ENCODE results near the gene CLK3.
A peak's percentile ranks its signal among the peaks of the same experiment; 100 is the strongest.
"Not testable (repeated sequence)": the region's sequence is repeated elsewhere in the genome, so short reads cannot be mapped to it uniquely, and the experiment has no call there.

Gene CLK3

GRCh38 chr15:74621936-74622335 is 6.3 kb downstream of the CLK3 start:
- DNase-seq, result no peak

GRCh38 chr15:74622758-74623157 is 7.1 kb downstream of the CLK3 start:
- DNase-seq, result no peak

- no peak for DNase-seq
These were observed 8.5 kb downstream of the CLK3 start for GRCh38 chr15:74624020-74624602.

- no peak for DNase-seq
These were observed 10.1 kb downstream of the CLK3 start for GRCh38 chr15:74625693-74626092.

- no peak for DNase-seq
These were observed 10.7 kb downstream of the CLK3 start for GRCh38 chr15:74626336-74626735.

- no peak for DNase-seq
These were observed 11.4 kb downstream of the CLK3 start for GRCh38 chr15:74626752-74627692.

GRCh38 chr15:74627766-74628165 is 12.1 kb downstream of the CLK3 start:
- no peak for DNase-seq

GRCh38 chr15:74628199-74628598 is 12.6 kb downstream of the CLK3 start:
- no peak for DNase-seq

GRCh38 chr15:74628949-74629348 is 13.3 kb downstream of the CLK3 start:
- no peak for DNase-seq

- DNase-seq, result not testable (repeated sequence)
These were observed 14.1 kb downstream of the CLK3 start for GRCh38 chr15:74629696-74630095.

- DNase-seq, result no peak
These were observed 14.8 kb downstream of the CLK3 start for GRCh38 chr15:74630284-74631086.

- no peak for DNase-seq
These were observed 15.4 kb downstream of the CLK3 start for GRCh38 chr15:74631087-74631385.

- DNase-seq, result no peak
These were observed 15.8 kb downstream of the CLK3 start for GRCh38 chr15:74631408-74631807.

GRCh38 chr15:74631935-74632560 is 16.4 kb downstream of the CLK3 start:
- DNase-seq, result peak; percentile 28

GRCh38 chr15:74632601-74633000 is 17.0 kb downstream of the CLK3 start:
- no peak for DNase-seq

GRCh38 chr15:74633781-74634180 is 18.1 kb downstream of the CLK3 start:
- no peak for DNase-seq

GRCh38 chr15:74635228-74635627 is 19.6 kb downstream of the CLK3 start:
- DNase-seq, result peak; percentile 67

- DNase-seq, result no peak
These were observed 21.3 kb downstream of the CLK3 start for GRCh38 chr15:74636984-74637383.

GRCh38 chr15:74641151-74641550 is 25.5 kb downstream of the CLK3 start:
- no peak for DNase-seq

- no peak for DNase-seq
These were observed 26.7 kb downstream of the CLK3 start for GRCh38 chr15:74642348-74642733.

GRCh38 chr15:74642734-74643664 is 27.4 kb downstream of the CLK3 start:
- DNase-seq, result no peak

GRCh38 chr15:74643665-74644204 is 28.1 kb downstream of the CLK3 start:
- no peak for DNase-seq
